Right lung (tissue), 5 donors: ENCODE results near the gene SLC20A1. TPM values are rescaled to one million over a fixed set of nuclear protein-coding genes. Genes with fewer than 3 reads are reported as not detected.
"Not testable (repeated sequence)": the region's sequence is repeated elsewhere in the genome, so short reads cannot be mapped to it uniquely, and the experiment has no call there.

Experiments
- DNase-seq, 2 donors: peaks; one replicate each; pipeline ENCODE4 v3.0.0-alpha.2; 2013
- polyA plus RNA-seq, 5 donors: library from polyadenylated mRNA; unstranded; fragments of 120-200 nt; gene quantifications; one replicate each; pipeline versions ENCODE4 v1.2.1 to v1.2.3, GENCODE V29; 2013; ENCODE audit warnings: inconsistent platforms in 1 of 5, low replicate concordance in 1 of 5; ENCODE audit not compliant: insufficient read length in 5 of 5, insufficient read depth in 1 of 5

The SLC20A1 gene
- polyA plus RNA-seq, 5 donors, result 29.8 to 40.3 (median 35.7) TPM

DNA sequence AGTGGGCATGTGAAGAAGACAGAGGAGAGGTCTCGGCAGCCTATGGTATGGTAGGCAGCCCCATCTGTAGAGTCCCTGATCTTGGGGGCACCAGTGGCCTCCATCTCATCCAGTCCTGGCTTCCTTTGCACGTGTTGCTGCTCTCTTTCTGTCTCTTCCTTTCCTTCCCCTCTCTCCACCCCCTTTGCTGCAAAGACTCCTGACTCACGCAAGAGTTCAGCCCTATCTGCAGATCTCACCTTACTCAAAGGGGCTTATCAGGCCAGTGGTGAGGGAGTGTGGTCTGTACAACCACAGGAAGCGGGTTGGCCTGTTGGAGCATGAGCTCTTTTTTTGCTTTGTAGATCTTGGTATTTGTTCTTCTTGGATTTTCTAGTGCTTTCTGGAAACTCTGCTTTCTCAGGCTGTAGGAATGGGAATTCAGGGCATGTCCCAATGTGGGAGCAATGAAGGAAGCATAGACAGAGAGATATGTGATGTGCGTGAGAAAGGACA is 60.5 kb downstream of the SLC20A1 start:
- no peak for DNase-seq

DNA sequence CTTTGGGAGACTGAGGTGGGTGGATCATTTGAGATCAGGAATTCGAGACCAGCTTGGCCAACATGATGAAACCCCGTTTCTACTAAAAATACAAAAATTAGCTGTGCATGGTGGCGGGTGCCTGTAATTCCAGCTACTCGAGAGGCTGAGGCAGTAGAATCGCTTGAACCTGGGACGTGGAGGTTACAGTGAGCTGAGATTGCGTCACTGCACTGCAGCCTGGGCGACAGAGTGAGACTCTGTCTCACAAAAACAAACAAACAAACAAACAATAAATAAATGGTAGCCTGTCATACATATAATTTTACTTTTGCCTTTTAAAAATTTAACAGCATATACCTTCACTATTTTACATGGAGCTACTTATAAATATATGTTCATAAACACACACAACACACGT is 61.2 kb downstream of the SLC20A1 start:
- not testable (repeated sequence) for DNase-seq

DNA sequence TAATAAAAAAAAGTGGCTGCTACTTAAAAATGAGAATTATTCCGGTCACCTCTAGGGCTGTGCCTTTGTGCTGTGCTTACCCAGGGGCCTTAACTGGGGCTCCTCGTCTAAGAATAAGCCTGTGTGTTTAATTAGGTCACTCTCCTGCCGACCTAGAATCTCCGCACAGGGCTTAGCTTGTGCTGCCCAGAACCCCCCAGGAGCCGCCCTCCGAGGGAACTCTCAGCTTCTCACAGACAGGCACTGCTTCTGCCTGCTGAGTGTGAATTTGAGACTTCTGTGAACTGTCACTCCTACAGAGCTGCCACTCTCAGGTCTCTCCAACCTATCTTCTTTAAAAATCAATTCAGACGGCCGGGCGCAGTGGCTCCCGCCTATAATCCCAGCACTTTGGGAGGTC is 63.2 kb downstream of the SLC20A1 start:
- DNase-seq, result no peak

DNA sequence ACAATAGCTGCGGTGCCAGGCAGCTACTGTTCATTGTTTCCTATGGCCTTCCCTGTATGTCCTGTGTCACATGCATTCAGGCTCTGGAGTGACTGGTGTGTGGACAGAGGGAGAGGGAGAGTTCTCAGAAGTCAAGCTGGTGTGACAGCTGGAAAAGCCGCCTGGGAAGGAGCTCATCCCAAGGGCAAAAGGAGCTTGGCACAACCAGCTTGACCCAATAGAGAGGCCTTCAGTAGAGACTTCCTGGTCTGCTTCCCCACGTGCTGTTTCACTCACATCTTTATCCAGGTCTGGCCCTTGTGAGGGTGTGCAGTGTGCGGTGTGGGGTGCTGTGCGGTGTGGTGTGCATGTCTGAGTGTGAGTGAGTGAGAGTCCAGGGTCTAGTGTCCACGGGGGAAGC is 64.0 kb downstream of the SLC20A1 start:
- no peak for DNase-seq

DNA sequence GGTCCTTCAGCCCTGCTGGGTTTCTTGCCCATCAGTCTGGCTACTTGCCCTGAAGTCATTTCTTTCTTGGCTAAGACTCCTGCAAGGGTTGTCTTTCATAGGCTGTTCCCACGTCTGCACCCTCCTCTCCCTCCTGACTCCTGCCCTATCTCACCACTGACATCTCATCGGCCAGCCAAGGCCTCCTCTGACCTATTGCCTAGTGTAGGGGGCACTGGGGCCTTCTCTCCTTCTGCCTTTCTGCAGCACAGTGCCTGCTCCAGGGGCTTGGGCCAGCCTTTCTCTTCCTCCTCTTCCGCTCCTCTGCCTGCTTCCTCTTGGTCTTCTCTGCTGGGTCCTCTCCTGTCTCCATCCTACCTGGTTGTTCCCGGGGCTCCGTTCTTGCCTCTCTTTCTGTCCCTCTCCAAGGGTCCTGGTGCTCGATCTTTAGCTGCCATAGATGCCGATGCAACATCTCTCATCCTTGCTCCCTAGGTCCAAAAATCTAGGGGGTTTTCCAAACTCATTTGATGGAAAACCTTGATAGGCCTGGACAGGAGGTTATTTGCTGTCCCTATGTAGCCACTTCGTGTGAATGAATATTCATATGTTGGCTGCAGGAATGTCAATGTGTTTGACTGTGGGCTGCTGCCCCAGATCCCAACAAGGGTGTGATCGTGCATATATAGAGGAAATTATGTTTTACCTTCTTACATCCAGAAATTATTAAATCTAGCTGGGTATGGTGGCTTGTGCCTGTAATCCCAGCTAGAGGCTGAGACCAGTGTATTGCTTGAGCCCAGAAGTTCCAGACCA is 65.4 kb downstream of the SLC20A1 start:
- DNase-seq, result no peak

DNA sequence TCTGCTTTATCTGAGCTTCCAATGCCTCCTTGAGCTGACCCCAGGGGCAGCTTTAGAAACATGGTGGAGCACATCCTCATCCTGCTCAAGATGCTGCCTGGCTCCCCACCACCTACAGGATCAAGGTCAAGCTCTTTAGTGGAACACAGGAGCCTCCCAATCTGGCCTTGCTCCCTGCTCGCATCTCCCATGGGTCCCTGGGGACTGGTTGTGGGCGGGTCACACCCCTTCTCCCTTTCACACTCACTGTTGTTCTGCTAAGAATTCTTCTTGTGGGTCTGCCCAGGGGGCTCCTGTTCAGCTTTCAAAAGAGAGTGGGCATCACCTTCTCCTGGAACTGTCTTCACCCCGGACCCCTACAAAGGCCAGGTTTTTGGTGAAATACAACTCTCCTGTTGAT is 66.7 kb downstream of the SLC20A1 start:
- DNase-seq, result no peak

DNA sequence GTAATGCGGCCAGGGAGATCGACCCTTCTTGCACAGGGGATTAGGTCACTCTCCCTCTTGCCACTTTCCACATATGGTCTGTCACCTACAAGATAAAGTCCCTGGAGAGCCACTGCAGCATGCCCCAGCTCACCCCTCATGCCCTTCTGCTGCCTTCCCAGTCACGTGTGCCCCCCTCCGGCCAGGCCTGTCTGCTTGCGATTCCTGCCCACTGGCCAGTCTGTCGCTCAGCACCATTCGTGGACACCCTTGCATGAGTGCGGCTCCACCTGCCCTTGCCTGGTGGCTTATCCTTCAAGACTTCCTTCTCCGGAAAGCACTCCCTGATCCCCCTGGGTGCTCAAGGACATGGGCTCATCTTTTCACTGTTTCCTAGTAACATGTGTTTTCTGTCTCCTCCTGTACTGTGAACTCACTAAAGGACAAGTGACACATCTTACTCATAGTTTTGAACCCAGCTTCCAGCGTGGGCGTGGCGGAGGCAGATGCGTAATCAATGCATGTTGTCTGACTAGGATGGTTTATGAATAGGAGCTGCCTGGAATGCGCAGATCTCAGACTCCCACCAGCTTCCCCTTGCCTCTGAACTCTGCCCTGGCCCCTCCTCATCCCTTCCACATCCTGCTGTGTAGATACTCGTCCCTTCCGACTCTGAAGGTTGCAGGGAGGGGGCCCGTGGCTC is 67.3 kb downstream of the SLC20A1 start:
- no peak for DNase-seq

Other genes with a start within 250 kb of the SLC20A1 start
- 1 to 10 TPM; 1.7 to 5.6 (median 4.0) TPM for gene RGPD8, start 212.3 kb upstream of the SLC20A1 start, polyA plus RNA-seq
- 10 to 100 TPM; 44.3 to 54.3 (median 51.1) TPM for gene TTL, start 163.8 kb upstream of the SLC20A1 start, polyA plus RNA-seq
- gene POLR1B, start 103.5 kb upstream of the SLC20A1 start, polyA plus RNA-seq, result 10 to 100 TPM; 15.2 to 29.8 (median 19.9) TPM
- gene CHCHD5, start 61.3 kb upstream of the SLC20A1 start, polyA plus RNA-seq, result 10 to 100 TPM; 19.8 to 35.4 (median 24.2) TPM
- gene NT5DC4, start 75.1 kb downstream of the SLC20A1 start, polyA plus RNA-seq, result under 1 TPM in 2 of 5 donors, not detected in 3; 0.06 to 0.13 TPM
- gene CKAP2L, start 118.7 kb downstream of the SLC20A1 start, polyA plus RNA-seq, result 10 to 100 TPM in 4 of 5 donors, 1 to 10 TPM in 1; 8.8 to 35.9 (median 18.0) TPM
- gene IL1A, start 138.6 kb downstream of the SLC20A1 start, polyA plus RNA-seq, result under 1 TPM in 2 of 5 donors, not detected in 3; 0.12 to 0.20 TPM
- 1 to 10 TPM in 4 of 5 donors, under 1 TPM in 1; 0.37 to 2.9 (median 1.2) TPM for gene IL1B, start 190.8 kb downstream of the SLC20A1 start, polyA plus RNA-seq